Fibroblast of villous mesenchyme (primary cell): Measurements from ENCODE around the gene ETS2. TPM values are rescaled to one million over a fixed set of nuclear protein-coding genes. Genes with fewer than 3 reads are reported as not detected.
A peak's percentile ranks its signal among the peaks of the same experiment; 100 is the strongest.

Experiments used
- DNase-seq: peaks from one replicate; pipeline ENCODE4 v3.0.0-alpha.2; 2010; ENCODE audit warnings: low read depth
- H3K4me3 ChIP-seq: 2 replicates; pipeline ENCODE4 v1.5.1; 2011; ENCODE audit warnings: low read depth, mild to moderate bottlenecking, low read length
- total RNA-seq: library from RNA; depleted of rRNA; stranded (reverse); fragments of >200 nt; gene quantifications from 2 replicates; pipeline ENCODE4 v1.2.3, GENCODE V29; 2012
- TF ChIP-seq, protein P1 (sequence below): IDR thresholded peaks from 2 replicates; pipeline ENCODE4 v1.5.1; 2012; ENCODE audit warnings: low read depth, mild to moderate bottlenecking, low read length; ENCODE audit not compliant: insufficient read depth

ETS2 gene
- total RNA-seq, 1 donor, result 45.8 TPM

GRCh38 chr21:38863843-38864363 is 58.2 kb downstream of the ETS2 start:
- TF ChIP-seq, protein P1, sequence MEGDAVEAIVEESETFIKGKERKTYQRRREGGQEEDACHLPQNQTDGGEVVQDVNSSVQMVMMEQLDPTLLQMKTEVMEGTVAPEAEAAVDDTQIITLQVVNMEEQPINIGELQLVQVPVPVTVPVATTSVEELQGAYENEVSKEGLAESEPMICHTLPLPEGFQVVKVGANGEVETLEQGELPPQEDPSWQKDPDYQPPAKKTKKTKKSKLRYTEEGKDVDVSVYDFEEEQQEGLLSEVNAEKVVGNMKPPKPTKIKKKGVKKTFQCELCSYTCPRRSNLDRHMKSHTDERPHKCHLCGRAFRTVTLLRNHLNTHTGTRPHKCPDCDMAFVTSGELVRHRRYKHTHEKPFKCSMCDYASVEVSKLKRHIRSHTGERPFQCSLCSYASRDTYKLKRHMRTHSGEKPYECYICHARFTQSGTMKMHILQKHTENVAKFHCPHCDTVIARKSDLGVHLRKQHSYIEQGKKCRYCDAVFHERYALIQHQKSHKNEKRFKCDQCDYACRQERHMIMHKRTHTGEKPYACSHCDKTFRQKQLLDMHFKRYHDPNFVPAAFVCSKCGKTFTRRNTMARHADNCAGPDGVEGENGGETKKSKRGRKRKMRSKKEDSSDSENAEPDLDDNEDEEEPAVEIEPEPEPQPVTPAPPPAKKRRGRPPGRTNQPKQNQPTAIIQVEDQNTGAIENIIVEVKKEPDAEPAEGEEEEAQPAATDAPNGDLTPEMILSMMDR, result no peak
- H3K4me3 ChIP-seq, result no peak overlapping the region
- no peak for DNase-seq

DNA sequence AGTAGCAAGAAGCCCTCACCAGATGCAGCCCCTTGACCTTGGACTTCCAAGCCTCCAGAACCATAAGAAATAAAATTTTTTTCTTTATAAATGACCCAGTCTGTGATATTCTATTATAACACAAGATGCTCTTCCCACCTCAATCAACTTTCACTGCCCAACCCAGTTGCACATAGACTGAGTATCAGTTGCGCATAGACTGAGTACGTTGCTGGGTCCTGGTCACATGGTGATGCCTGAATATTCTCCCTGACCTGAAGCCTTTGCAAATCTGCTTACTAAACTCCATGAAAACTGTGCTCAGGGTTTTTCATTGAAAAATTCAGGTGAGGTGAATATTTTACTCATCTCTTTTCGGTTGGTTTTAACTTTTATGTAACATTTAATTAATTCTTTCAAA is 59.2 kb downstream of the ETS2 start:
- TF ChIP-seq, protein P1, result no peak
- no peak overlapping the region for H3K4me3 ChIP-seq
- DNase-seq, result no peak

GRCh38 chr21:38869196-38869595 is 63.5 kb downstream of the ETS2 start:
- H3K4me3 ChIP-seq, result no peak overlapping the region
- TF ChIP-seq, protein P1, result no peak
- DNase-seq, result no peak

- TF ChIP-seq, protein P1, result peak; percentile 24
- H3K4me3 ChIP-seq, result no peak overlapping the region
- DNase-seq, result peak; percentile 31
Measured at GRCh38 chr21:38869946-38870345, 64.2 kb downstream of the ETS2 start.
